GM18519 (cell line): ENCODE data around the gene ATRX.
"Not testable (repeated sequence)": the region's sequence is repeated elsewhere in the genome, so short reads cannot be mapped to it uniquely, and the experiment has no call there.

Experiments
- ATAC-seq: cut with Tn5 transposase; IDR thresholded peaks from one replicate; pipeline ENCODE4 v1.9.1; 2021; ENCODE audit warnings: mild to moderate bottlenecking, moderate library complexity; ENCODE audit not compliant: unreplicated experiment, low FRiP score

The ATRX gene

DNA sequence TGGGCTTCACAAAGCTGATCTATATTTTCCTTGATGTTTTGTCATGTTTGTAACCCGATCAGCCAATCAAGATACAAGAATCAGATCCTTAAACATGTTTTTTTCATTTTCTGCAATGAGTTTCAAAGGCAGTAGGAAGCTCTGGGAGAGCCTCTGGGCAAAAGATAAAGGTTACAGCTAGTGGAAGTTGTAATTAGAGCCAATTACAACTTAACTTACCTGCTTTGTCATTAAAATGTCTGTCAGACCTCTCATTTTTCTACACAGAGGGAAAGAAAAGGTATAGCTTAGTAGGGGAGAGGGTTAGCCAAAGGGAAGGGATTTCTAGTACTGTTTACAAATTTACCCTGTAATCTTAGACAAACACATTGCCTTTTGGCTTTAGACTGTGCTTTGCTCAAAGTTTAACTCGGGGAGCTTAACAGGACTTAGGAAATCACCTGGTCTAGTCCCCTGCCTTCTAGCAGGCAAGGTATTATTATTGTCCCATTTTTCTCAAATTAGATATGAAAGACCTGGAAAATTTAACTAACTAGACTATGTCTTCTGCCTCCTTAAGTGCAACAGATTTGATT, 283.0 kb downstream of the ATRX start:
- no peak for ATAC-seq

DNA sequence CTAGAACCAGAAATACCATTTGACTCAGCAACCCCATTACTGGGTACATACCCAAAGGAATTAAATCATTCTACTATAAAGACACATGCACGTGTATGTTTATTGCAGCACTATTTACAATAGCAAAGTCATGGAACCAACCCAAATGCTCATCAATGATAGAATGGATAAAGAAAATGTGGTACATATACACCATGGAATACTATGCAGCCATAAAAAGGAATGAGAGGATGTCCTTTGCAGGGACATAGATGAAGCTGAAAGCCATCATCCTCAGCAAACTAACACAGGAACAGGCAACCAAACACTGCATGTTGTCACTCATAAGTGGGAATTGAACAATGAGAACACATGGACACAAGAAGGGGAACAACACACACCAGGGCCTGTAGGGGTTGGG, 285.9 kb downstream of the ATRX start:
- ATAC-seq: not testable (repeated sequence)

DNA sequence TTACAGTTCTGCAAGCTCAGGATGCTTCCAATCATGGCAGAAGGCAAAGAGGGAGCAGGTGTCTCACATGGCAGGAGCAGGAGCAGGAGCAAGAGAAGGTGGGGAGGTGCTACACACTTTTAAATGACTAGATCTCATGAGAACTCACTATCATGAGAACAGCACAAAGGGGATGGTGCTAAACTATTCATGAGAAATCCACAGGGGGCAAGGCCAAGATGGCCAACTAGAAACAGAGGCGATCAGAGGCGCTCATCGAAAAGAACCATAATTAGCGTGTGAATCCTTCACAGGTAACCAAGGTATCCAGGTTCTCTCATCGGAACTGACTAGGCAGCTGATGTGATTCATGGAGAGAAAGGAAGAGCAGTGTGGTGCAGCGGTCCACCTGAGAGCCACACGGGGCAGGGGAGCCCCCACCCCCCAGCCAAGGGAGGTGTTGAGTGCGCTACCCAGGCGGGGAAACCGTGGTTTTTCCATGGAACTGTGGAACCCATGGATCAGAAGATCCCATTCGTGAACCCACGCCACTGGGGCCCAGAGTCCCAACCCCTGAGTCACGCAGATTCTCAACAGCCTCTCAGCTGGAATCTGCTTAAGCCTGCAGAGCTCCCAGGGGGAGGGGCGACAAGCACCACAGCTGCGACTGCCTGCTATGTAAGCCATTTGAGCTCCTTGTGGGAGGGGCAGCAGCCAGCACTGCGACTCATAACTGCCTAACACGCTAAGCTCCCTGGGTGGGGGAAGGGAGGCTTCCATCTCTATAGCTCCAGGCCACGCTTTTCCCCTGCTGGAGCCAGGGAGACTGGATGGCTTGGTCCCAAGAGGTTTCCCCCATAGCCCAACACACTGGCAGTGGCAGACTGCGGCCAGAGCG, 292.1 kb downstream of the ATRX start:
- ATAC-seq: no peak

DNA sequence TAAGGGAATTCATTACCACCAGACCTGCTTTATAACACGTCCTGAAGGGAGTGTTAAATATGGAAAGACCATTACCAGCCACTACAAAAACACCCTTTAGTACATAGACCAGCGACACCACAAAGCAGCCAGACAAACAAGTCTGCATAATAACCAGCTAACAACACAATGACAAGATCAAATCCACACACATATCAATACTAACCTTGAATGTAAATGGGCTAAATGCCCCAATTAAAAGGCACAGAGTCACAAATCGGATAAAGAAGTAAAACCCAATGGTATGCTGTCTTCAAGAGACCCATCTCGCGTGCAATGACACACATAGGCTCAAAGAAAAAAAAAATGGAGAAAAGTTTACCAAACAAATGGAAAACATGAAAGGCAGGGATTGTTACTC, 302.0 kb downstream of the ATRX start:
- ATAC-seq: no peak

DNA sequence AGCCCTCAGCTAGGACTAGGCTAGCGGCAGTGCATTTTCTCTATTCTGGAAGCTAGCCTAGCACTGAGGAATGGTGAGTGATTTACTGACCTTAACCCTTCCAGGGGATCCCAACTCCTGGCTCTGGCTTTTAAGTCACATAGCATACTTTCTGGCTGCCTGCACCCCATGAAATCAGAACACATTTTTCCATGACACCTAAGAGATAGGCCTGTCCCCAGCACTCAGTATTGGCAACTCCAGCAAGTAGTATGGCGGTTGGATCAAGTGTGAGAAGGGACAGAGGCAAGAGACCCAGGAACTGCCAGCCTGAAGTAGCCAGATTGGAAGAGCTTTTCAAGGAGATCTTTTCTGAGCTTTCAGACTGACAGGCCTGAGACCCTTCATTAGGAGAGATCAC, 330.6 kb downstream of the ATRX start:
- no peak for ATAC-seq
